Karpas-422 (cell line): ENCODE measurements around the gene MYOM1. TPM values are rescaled to one million over a fixed set of nuclear protein-coding genes. Genes with fewer than 3 reads are reported as not detected.

ENCODE experiments used
- DNase-seq: peaks from one replicate; pipeline ENCODE4 v3.0.0-alpha.2; 2015
- H2AFZ ChIP-seq: fragments of 200-600 bp; sonication (generic); 2 replicates; pipeline ENCODE4 v1.6.1; 2014; ENCODE audit warnings: antibody characterized with exemption, low read length, mixed read lengths
- H3K27ac ChIP-seq: fragments of 200-600 bp; sonication (generic); 2 replicates; pipeline ENCODE4 v1.5.1; 2014; ENCODE audit warnings: mild to moderate bottlenecking, low read length, moderate library complexity
- H3K27me3 ChIP-seq: fragments of 200-600 bp; sonication (generic); 2 replicates; pipeline ENCODE4 v1.6.1; 2014; ENCODE audit warnings: low read length, mixed read lengths
- H3K36me3 ChIP-seq: fragments of 200-600 bp; sonication (generic); 2 replicates; pipeline ENCODE4 v1.6.1; 2014; ENCODE audit warnings: low read length, mixed read lengths; ENCODE audit not compliant: insufficient read depth
- H3K4me1 ChIP-seq: fragments of 200-600 bp; sonication (generic); 2 replicates; pipeline ENCODE4 v1.6.1; 2014; ENCODE audit warnings: mild to moderate bottlenecking, low read length, mixed read lengths
- H3K4me2 ChIP-seq: fragments of 200-600 bp; sonication (generic); 2 replicates; pipeline ENCODE4 v1.6.1; 2014; ENCODE audit warnings: low read length, low read depth, mild to moderate bottlenecking; ENCODE audit not compliant: poor library complexity, severe bottlenecking
- H3K4me3 ChIP-seq: fragments of 200-600 bp; sonication (generic); 2 replicates; pipeline ENCODE4 v1.5.1; 2014; ENCODE audit warnings: mild to moderate bottlenecking, antibody characterized with exemption, low read length, mixed read lengths
- H3K79me2 ChIP-seq: fragments of 200-600 bp; sonication (generic); 2 replicates; pipeline ENCODE4 v1.6.1; 2014; ENCODE audit warnings: mild to moderate bottlenecking, low read length, mixed read lengths
- H3K9ac ChIP-seq: fragments of 200-600 bp; sonication (generic); 2 replicates; pipeline ENCODE4 v1.6.0; 2014; ENCODE audit warnings: low read length
- H3K9me2 ChIP-seq: fragments of 200-600 bp; sonication (generic), shearing (Covaris generic); replicated peaks from 2 replicates; pipeline ENCODE4 v1.6.0; 2014; ENCODE audit warnings: mild to moderate bottlenecking, low read length, moderate library complexity; ENCODE audit not compliant: insufficient read depth
- H3K9me3 ChIP-seq: fragments of 300-700, 200-600 bp; sonication (generic); 2 replicates; pipeline ENCODE4 v1.6.1; 2014; ENCODE audit warnings: low read length, mixed read lengths
- H4K20me1 ChIP-seq: fragments of 200-600 bp; sonication (generic); 2 replicates; pipeline ENCODE4 v1.6.1; 2014; ENCODE audit warnings: mild to moderate bottlenecking, antibody characterized with exemption, low read length, low read depth; ENCODE audit not compliant: insufficient read depth
- total RNA-seq: library from RNA; depleted of rRNA; stranded (reverse); fragments of >200 nt; shearing (Covaris generic); gene quantifications from 2 replicates; pipeline ENCODE4 v1.2.3, GENCODE V29; 2014; ENCODE audit warnings: low replicate concordance

The MYOM1 gene
- total RNA-seq, 1 experiment from 2014 or later = not detected

- no peak overlapping the region for H2AFZ ChIP-seq
- H3K4me2 ChIP-seq = no peak overlapping the region
These were observed 115.3 kb downstream of the MYOM1 start for GRCh38 chr18:3104190-3105054.

GRCh38 chr18:3103576-3103975 lies 116.2 kb downstream of the MYOM1 start:
- H3K27ac ChIP-seq = no peak overlapping the region
- no peaks in the 10 kb centered on the region for H3K79me2 ChIP-seq
- no peak overlapping the region for H3K4me3 ChIP-seq
- no peak overlapping the region for H3K4me2 ChIP-seq
- H4K20me1 ChIP-seq = no peaks in the 10 kb centered on the region
- no peak overlapping the region for H3K9ac ChIP-seq
- H3K36me3 ChIP-seq = no peaks in the 10 kb centered on the region
- H3K9me2 ChIP-seq = no peaks in the 10 kb centered on the region
- H3K27me3 ChIP-seq = no peaks in the 10 kb centered on the region
- H2AFZ ChIP-seq = no peak overlapping the region
- no peaks in the 10 kb centered on the region for H3K9me3 ChIP-seq
- no peak for DNase-seq
- H3K4me1 ChIP-seq = no peaks in the 10 kb centered on the region

More at GRCh38 chr18:3104190-3105054, 115.3 kb downstream of the MYOM1 start:
- Histone ChIP-seq H3K79me2 (no peaks in the 10 kb centered on the region), H3K4me1 (no peaks in the 10 kb centered on the region), H3K9ac (no peak overlapping the region), H3K36me3 (no peaks in the 10 kb centered on the region), H3K27ac (no peak overlapping the region), H3K9me3 (no peaks in the 10 kb centered on the region), H3K4me3 (no peak overlapping the region), H4K20me1 (no peaks in the 10 kb centered on the region), H3K27me3 (no peaks in the 10 kb centered on the region), H3K9me2 (no peaks in the 10 kb centered on the region)
- no peak for DNase-seq

GRCh38 chr18:3102983-3103382 lies 116.8 kb downstream of the MYOM1 start:
- no peaks in the 10 kb centered on the region for H3K4me1 ChIP-seq
- no peaks in the 10 kb centered on the region for H4K20me1 ChIP-seq
- no peaks in the 10 kb centered on the region for H3K9me2 ChIP-seq
- no peaks in the 10 kb centered on the region for H3K79me2 ChIP-seq
- H3K27ac ChIP-seq = no peak overlapping the region
- no peak overlapping the region for H3K4me2 ChIP-seq
- no peaks in the 10 kb centered on the region for H3K9me3 ChIP-seq
- no peak overlapping the region for H3K9ac ChIP-seq
- H3K4me3 ChIP-seq = no peak overlapping the region
- no peak for DNase-seq
- no peaks in the 10 kb centered on the region for H3K36me3 ChIP-seq
- H3K27me3 ChIP-seq = no peaks in the 10 kb centered on the region
- no peak overlapping the region for H2AFZ ChIP-seq

- H3K4me2 ChIP-seq = no peak overlapping the region
- H3K4me3 ChIP-seq = no peak overlapping the region
- H3K79me2 ChIP-seq = no peaks in the 10 kb centered on the region
- no peaks in the 10 kb centered on the region for H4K20me1 ChIP-seq
- no peak overlapping the region for H2AFZ ChIP-seq
- no peaks in the 10 kb centered on the region for H3K27me3 ChIP-seq
- H3K9me2 ChIP-seq = no peaks in the 10 kb centered on the region
- no peak for DNase-seq
- H3K9me3 ChIP-seq = no peaks in the 10 kb centered on the region
- no peaks in the 10 kb centered on the region for H3K36me3 ChIP-seq
- H3K27ac ChIP-seq = no peak overlapping the region
- no peak overlapping the region for H3K9ac ChIP-seq
- no peaks in the 10 kb centered on the region for H3K4me1 ChIP-seq
These were observed 119.2 kb downstream of the MYOM1 start for GRCh38 chr18:3100498-3101132.

GRCh38 chr18:3099327-3099726 lies 120.4 kb downstream of the MYOM1 start:
- Histone ChIP-seq H2AFZ (no peak overlapping the region), H3K9ac (no peak overlapping the region), H3K4me3 (no peak overlapping the region), H3K4me1 (no peaks in the 10 kb centered on the region), H3K9me3 (no peaks in the 10 kb centered on the region), H3K9me2 (no peaks in the 10 kb centered on the region), H3K36me3 (no peaks in the 10 kb centered on the region), H3K79me2 (no peaks in the 10 kb centered on the region), H4K20me1 (no peaks in the 10 kb centered on the region), H3K27me3 (no peaks in the 10 kb centered on the region), H3K4me2 (no peak overlapping the region), H3K27ac (no peak overlapping the region)
- DNase-seq = no peak

GRCh38 chr18:3097082-3097481 lies 122.7 kb downstream of the MYOM1 start:
- Histone ChIP-seq H3K36me3 (no peaks in the 10 kb centered on the region), H3K4me2 (no peak overlapping the region), H2AFZ (no peak overlapping the region), H3K9me3 (no peaks in the 10 kb centered on the region), H3K9me2 (no peaks in the 10 kb centered on the region), H3K4me3 (no peak overlapping the region), H3K9ac (no peak overlapping the region), H4K20me1 (no peaks in the 10 kb centered on the region), H3K79me2 (no peaks in the 10 kb centered on the region), H3K27ac (no peak overlapping the region), H3K4me1 (no peaks in the 10 kb centered on the region), H3K27me3 (no peaks in the 10 kb centered on the region)
- no peak for DNase-seq

- Histone ChIP-seq H3K9me3 (no peaks in the 10 kb centered on the region), H3K9ac (no peak overlapping the region), H3K27ac (no peak overlapping the region), H4K20me1 (no peaks in the 10 kb centered on the region), H3K36me3 (no peaks in the 10 kb centered on the region), H2AFZ (no peak overlapping the region), H3K9me2 (no peaks in the 10 kb centered on the region), H3K4me3 (no peak overlapping the region), H3K79me2 (no peaks in the 10 kb centered on the region), H3K27me3 (no peaks in the 10 kb centered on the region), H3K4me1 (no peaks in the 10 kb centered on the region), H3K4me2 (no peak overlapping the region)
- no peak for DNase-seq
These were observed 123.8 kb downstream of the MYOM1 start for GRCh38 chr18:3095921-3096320.

GRCh38 chr18:3094338-3094684 lies 125.5 kb downstream of the MYOM1 start:
- no peak overlapping the region for H2AFZ ChIP-seq
- no peak overlapping the region for H3K9ac ChIP-seq
- no peaks in the 10 kb centered on the region for H3K79me2 ChIP-seq
- no peak for DNase-seq
- no peaks in the 10 kb centered on the region for H3K9me3 ChIP-seq
- no peaks in the 10 kb centered on the region for H3K27me3 ChIP-seq
- no peak overlapping the region for H3K4me2 ChIP-seq
- no peaks in the 10 kb centered on the region for H3K9me2 ChIP-seq
- no peaks in the 10 kb centered on the region for H3K4me1 ChIP-seq
- no peaks in the 10 kb centered on the region for H4K20me1 ChIP-seq
- H3K36me3 ChIP-seq = no peaks in the 10 kb centered on the region
- no peak overlapping the region for H3K4me3 ChIP-seq
- H3K27ac ChIP-seq = no peak overlapping the region
